Fibroblast of skin of right quadriceps (primary cell): Measurements from ENCODE around the gene BTN1A1.
"Not testable (repeated sequence)": the region's sequence is repeated elsewhere in the genome, so short reads cannot be mapped to it uniquely, and the experiment has no call there.

ENCODE experiments used
- DNase-seq: peaks from one replicate; pipeline ENCODE4 v3.0.0-alpha.2; 2013

BTN1A1 gene

GRCh38 chr6:26476896-26477295 lies 23.2 kb upstream of the BTN1A1 start:
- DNase-seq: no peak

GRCh38 chr6:26477426-26477825 lies 22.7 kb upstream of the BTN1A1 start:
- no peak for DNase-seq

GRCh38 chr6:26478100-26478984 lies 21.8 kb upstream of the BTN1A1 start:
- no peak for DNase-seq

- no peak for DNase-seq
These were observed 21.2 kb upstream of the BTN1A1 start for GRCh38 chr6:26478985-26479278.

GRCh38 chr6:26482338-26482737 lies 17.8 kb upstream of the BTN1A1 start:
- DNase-seq: no peak

GRCh38 chr6:26483727-26484126 lies 16.4 kb upstream of the BTN1A1 start:
- no peak for DNase-seq

GRCh38 chr6:26484161-26484560 lies 15.9 kb upstream of the BTN1A1 start:
- no peak for DNase-seq

- no peak for DNase-seq
These were observed 14.9 kb upstream of the BTN1A1 start for GRCh38 chr6:26485112-26485780.

GRCh38 chr6:26486358-26486757 lies 13.7 kb upstream of the BTN1A1 start:
- DNase-seq: no peak

- DNase-seq: no peak
These were observed 12.6 kb upstream of the BTN1A1 start for GRCh38 chr6:26487466-26487865.

GRCh38 chr6:26489996-26490964 lies 9.8 kb upstream of the BTN1A1 start:
- DNase-seq: no peak

GRCh38 chr6:26491604-26492003 lies 8.5 kb upstream of the BTN1A1 start:
- DNase-seq: no peak

- DNase-seq: no peak
These were observed 6.8 kb upstream of the BTN1A1 start for GRCh38 chr6:26493258-26493657.

- no peak for DNase-seq
These were observed 6.0 kb upstream of the BTN1A1 start for GRCh38 chr6:26494117-26494516.

- no peak for DNase-seq
These were observed 4.8 kb upstream of the BTN1A1 start for GRCh38 chr6:26495281-26495680.

GRCh38 chr6:26497610-26498009 lies 2.5 kb upstream of the BTN1A1 start:
- DNase-seq: no peak

GRCh38 chr6:26501482-26501986 lies 1.4 kb downstream of the BTN1A1 start:
- no peak for DNase-seq

- DNase-seq: no peak
These were observed 2.1 kb downstream of the BTN1A1 start for GRCh38 chr6:26502165-26502564.

- DNase-seq: no peak
These were observed 2.5 kb downstream of the BTN1A1 start for GRCh38 chr6:26502626-26503025.

- DNase-seq: no peak
These were observed 7.6 kb downstream of the BTN1A1 start for GRCh38 chr6:26507658-26508057.

- not testable (repeated sequence) for DNase-seq
These were observed 10.9 kb downstream of the BTN1A1 start for GRCh38 chr6:26511033-26511432.

GRCh38 chr6:26514984-26515383 lies 14.9 kb downstream of the BTN1A1 start:
- no peak for DNase-seq
